AG04450 (cell line): Measurements from ENCODE around the gene RNASEH2B. TPM values are rescaled to one million over a fixed set of nuclear protein-coding genes. Genes with fewer than 3 reads are reported as not detected.

Experiments used
- CTCF ChIA-PET: fragments of 300-600, 350-600 bp; formaldehyde crosslinking; extraction: SDS; loops from one replicate; lab custom pipeline; 2022; ENCODE audit warnings: antibody characterized with exemption, inconsistent platforms; lab: Charles Lee
- POLR2A ChIA-PET: fragments of 350-600 bp; formaldehyde crosslinking; extraction: SDS; loops from one replicate; lab custom pipeline; 2021; ENCODE audit warnings: antibody characterized with exemption, inconsistent platforms; lab: Yijun Ruan, JAX
- DNase-seq: peaks from one replicate; pipeline ENCODE4 v3.0.0-alpha.2; 2011; ENCODE audit warnings: low read depth, low spot score
- H3K27ac ChIP-seq: one replicate; pipeline ENCODE4 v1.5.1; 2012; ENCODE audit warnings: low read depth, low read length, control low read depth
- H3K27me3 ChIP-seq: one replicate; pipeline ENCODE4 v1.6.0; 2012; ENCODE audit warnings: low read length; ENCODE audit not compliant: control insufficient read depth, insufficient read depth
- H3K4me3 ChIP-seq: 2 replicates; pipeline ENCODE4 v1.5.1; 2011; ENCODE audit warnings: mild to moderate bottlenecking, low read depth, low read length, control low read depth
- H3K9me3 ChIP-seq: 2 replicates; pipeline ENCODE4 v1.5.1; 2012; ENCODE audit warnings: low read length; ENCODE audit not compliant: control insufficient read depth, insufficient read depth
- polyA plus RNA-seq: library from polyadenylated mRNA; depleted of rRNA; stranded (reverse); fragments of >200 nt; gene quantifications from 2 replicates; pipeline ENCODE4 v1.2.3, GENCODE V29; 2011
- TF ChIP-seq, protein P1 (sequence below): IDR thresholded peaks from 2 replicates; pipeline ENCODE4 v1.5.1; 2011; ENCODE audit warnings: low read depth, low read length, control low read depth, inconsistent platforms

RNASEH2B gene
- polyA plus RNA-seq, 1 experiment, result 31.9 TPM

DNA sequence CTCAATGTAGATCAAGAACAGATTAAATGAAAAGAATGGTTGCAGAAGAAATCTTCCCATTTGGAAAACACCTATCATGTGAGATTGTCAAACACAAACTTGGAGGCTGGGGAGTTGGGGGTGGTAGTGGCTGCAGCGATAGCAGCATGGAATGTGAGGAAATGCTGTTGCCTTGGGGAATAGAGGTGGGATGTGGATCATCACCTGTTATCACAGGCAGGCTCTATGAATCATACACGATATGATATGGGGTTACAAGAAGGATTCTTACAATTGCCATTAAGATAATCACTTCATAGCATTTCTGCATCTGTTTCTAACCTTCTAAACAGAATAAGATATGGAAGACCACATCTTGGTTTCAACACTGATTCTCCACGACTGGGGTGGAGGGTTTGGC lies 88.7 kb downstream of the RNASEH2B start:
- ChIA-PET POLR2A (no interaction called here), CTCF (no interaction called here)
- peaks cover 12% of the 10 kb centered on the region for H3K27me3 ChIP-seq
- no peak overlapping the region for H3K4me3 ChIP-seq
- no peak overlapping the region for H3K27ac ChIP-seq
- no peaks in the 10 kb centered on the region for H3K9me3 ChIP-seq
- TF ChIP-seq, protein P1, sequence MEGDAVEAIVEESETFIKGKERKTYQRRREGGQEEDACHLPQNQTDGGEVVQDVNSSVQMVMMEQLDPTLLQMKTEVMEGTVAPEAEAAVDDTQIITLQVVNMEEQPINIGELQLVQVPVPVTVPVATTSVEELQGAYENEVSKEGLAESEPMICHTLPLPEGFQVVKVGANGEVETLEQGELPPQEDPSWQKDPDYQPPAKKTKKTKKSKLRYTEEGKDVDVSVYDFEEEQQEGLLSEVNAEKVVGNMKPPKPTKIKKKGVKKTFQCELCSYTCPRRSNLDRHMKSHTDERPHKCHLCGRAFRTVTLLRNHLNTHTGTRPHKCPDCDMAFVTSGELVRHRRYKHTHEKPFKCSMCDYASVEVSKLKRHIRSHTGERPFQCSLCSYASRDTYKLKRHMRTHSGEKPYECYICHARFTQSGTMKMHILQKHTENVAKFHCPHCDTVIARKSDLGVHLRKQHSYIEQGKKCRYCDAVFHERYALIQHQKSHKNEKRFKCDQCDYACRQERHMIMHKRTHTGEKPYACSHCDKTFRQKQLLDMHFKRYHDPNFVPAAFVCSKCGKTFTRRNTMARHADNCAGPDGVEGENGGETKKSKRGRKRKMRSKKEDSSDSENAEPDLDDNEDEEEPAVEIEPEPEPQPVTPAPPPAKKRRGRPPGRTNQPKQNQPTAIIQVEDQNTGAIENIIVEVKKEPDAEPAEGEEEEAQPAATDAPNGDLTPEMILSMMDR, result no peak
- DNase-seq, result no peak

DNA sequence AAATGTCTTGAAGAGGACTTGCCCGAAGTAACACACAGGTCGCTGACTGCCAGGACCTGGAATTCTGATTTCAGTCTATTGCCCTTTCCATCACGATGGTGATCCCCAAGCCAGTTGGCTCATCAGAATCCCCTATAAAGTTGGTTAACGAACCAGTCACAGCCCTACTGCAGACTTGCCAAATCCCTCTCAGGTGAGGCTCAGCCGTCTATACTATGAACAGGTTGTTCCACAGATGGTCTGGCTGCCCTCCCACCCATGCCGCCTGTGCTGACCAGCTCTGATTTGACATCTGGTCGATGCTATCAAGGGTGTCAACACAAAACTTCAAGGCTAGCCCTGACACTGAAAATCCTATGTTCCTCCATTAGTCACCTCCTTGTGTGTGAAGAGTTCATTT lies 90.0 kb downstream of the RNASEH2B start:
- Histone ChIP-seq H3K27ac (no peak overlapping the region), H3K4me3 (no peak overlapping the region), H3K9me3 (no peaks in the 10 kb centered on the region), H3K27me3 (peaks cover 21% of the 10 kb centered on the region)
- ChIA-PET CTCF (interaction anchor here (1.5 to 1.8 kb wide), 2 partner anchors 10 to 70 kb away, joined by 3 read pairs; no protein-coding TSS in a partner anchor), POLR2A (no interaction called here)
- no peak for DNase-seq
- TF ChIP-seq, protein P1, result no peak

DNA sequence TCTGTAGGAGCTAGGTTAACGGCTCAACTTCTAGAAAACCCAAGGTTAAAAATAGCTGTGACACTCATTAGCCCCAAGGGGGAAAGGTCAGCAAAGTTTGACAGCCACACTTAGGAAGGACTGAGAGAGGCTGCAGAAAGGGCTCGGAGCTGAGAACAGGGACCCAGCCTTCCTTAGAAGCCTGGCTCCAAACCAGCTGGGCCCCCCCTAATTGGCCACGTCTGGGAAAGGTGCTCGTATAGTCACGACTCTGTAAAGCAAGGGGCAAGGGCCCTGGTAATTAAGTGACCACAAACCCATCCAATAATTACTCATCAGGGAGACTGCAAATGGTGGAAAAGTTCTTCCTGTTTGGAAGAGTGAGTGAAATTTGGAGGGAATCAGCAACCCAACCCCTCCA lies 90.5 kb downstream of the RNASEH2B start:
- POLR2A ChIA-PET, result no interaction called here
- H3K4me3 ChIP-seq, result no peak overlapping the region
- TF ChIP-seq, protein P1, result no peak
- H3K9me3 ChIP-seq, result no peaks in the 10 kb centered on the region
- H3K27me3 ChIP-seq, result peaks cover 24% of the 10 kb centered on the region
- CTCF ChIA-PET, result interaction anchor here (1.5 to 1.8 kb wide), 2 partner anchors 10 to 69 kb away, joined by 3 read pairs; no protein-coding TSS in a partner anchor
- DNase-seq, result no peak
- no peak overlapping the region for H3K27ac ChIP-seq

DNA sequence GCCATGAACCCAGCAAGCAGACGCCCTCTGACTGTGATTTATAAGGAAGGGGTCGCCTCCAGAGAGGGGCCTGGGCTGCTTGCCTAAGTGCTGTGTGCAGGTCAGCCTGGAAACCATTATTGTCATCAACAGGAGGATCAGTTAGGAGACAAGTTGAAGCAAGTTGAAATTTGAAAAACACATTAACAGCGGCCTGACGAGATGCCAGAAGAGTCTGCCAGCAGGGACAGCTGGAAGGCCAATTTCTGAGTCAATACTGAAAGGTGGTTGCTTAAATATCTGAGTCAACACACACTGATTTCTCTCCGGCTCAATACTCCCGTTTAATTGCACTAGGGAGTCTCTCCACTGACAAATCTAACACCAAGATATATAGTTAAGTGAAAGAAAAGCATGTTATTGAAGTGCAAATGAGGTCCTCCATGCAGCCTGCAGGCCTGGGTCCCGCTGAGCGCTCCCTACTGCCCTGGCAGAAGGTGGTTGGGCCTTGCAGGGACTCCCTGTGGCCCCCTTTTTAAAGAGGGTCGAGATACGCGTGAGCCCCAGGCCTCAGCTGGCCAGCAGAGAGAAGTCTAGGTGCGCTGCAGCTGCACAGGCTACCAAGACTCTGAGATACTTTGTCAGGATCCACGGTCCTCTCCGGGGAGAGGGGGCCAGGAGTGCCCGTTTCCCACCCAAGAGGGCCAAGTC lies 91.1 kb downstream of the RNASEH2B start:
- H3K27me3 ChIP-seq, result peaks cover 25% of the 10 kb centered on the region
- H3K9me3 ChIP-seq, result no peaks in the 10 kb centered on the region
- TF ChIP-seq, protein P1, result no peak
- POLR2A ChIA-PET, result no interaction called here
- CTCF ChIA-PET, result interaction anchor here (1.5 to 1.8 kb wide), 2 partner anchors 11 to 69 kb away, joined by 3 read pairs; no protein-coding TSS in a partner anchor
- peak; percentile 11 for DNase-seq
- H3K4me3 ChIP-seq, result no peak overlapping the region
- no peak overlapping the region for H3K27ac ChIP-seq

DNA sequence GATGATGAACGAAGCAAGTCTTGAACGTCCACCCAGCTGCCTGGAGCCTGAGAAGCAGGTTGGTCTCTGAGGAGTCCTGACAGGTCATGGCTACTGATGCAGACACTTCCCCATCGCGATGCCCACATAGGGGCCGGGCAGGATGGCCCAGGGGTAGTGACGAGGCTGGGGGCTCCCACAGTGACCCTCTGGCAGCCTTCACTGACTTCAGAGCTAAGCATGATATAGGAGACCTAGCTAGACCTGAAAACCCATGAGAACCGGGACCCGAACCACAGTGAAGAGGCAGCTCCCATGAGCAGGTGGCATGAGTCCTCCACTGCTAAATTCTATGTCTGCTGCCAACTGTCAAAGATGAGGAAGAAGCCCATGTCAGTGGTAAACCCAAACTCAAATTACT lies 91.7 kb downstream of the RNASEH2B start:
- Histone ChIP-seq H3K4me3 (no peak overlapping the region), H3K9me3 (no peaks in the 10 kb centered on the region), H3K27ac (no peak overlapping the region), H3K27me3 (peaks cover 26% of the 10 kb centered on the region)
- TF ChIP-seq, protein P1, result no peak
- ChIA-PET CTCF (interaction anchor here (1.5 kb wide), 1 partner anchor 12 kb away, joined by 3 read pairs; no protein-coding TSS in a partner anchor), POLR2A (no interaction called here)
- no peak for DNase-seq
